Epithelial cell of proximal tubule (primary cell): Measurements from ENCODE around the gene MAGEF1. TPM values are rescaled to one million over a fixed set of nuclear protein-coding genes. Genes with fewer than 3 reads are reported as not detected.

ENCODE experiments used
- DNase-seq: peaks from one replicate; pipeline ENCODE4 v3.0.0-alpha.2; 2011; ENCODE audit warnings: low read depth
- H3K4me3 ChIP-seq: 2 replicates; pipeline ENCODE4 v1.5.1; 2011; ENCODE audit warnings: low read depth, mild to moderate bottlenecking, low read length
- CTCF ChIP-seq: conservative IDR thresholded peaks from 2 replicates; pipeline ENCODE4 v1.5.1; 2012; ENCODE audit warnings: low read depth, mild to moderate bottlenecking, low read length
- total RNA-seq: library from RNA; depleted of rRNA; stranded (reverse); fragments of >200 nt; gene quantifications from 2 replicates; pipeline ENCODE4 v1.2.3, GENCODE V29; 2015

The MAGEF1 gene
- total RNA-seq, 1 donor from 2014 or later = 27.5 TPM

- no peak overlapping the region for H3K4me3 ChIP-seq
- DNase-seq = no peak
- no peak for TF ChIP-seq CTCF
These were observed 49.7 kb downstream of the MAGEF1 start for GRCh38 chr3:184662187-184662586.

- no peak for DNase-seq
- no peak for TF ChIP-seq CTCF
- no peak overlapping the region for H3K4me3 ChIP-seq
These were observed 50.9 kb downstream of the MAGEF1 start for GRCh38 chr3:184660931-184661330.

Other genes with a start within 250 kb of the MAGEF1 start
- gene EPHB3, start 150.3 kb downstream of the MAGEF1 start, total RNA-seq = 0.07 and 0.92 TPM in 2 replicates
- 13.2 and 16.7 TPM in 2 replicates for gene VPS8, start 100.1 kb upstream of the MAGEF1 start, total RNA-seq